ENCODE results near the gene FOXP1. TPM values are rescaled to one million over a fixed set of nuclear protein-coding genes. Genes with fewer than 3 reads are reported as not detected.

FOXP1 gene
- total RNA-seq, 2 donors from 2014 or later = 109 to 112 TPM

- intact Hi-C loops (cut with DNase I) = no loop called here
- DNase-seq (ENCODE audit: low spot score) = no peak
Observed at GRCh38 chr3:71176366-71176765, 407.2 kb downstream of the FOXP1 start.

- intact Hi-C loops (cut with DNase I) = no loop called here
- no peak for DNase-seq (ENCODE audit: low spot score)
Observed at GRCh38 chr3:71175691-71176365, 407.7 kb downstream of the FOXP1 start.

- intact Hi-C loops (cut with DNase I) = no loop called here
- no peak for DNase-seq (ENCODE audit: low spot score)
Observed at GRCh38 chr3:71172951-71173350, 410.6 kb downstream of the FOXP1 start.

- DNase-seq (ENCODE audit: low spot score) = no peak
- intact Hi-C loops (cut with DNase I) = no loop called here
Observed at GRCh38 chr3:71172189-71172588, 411.3 kb downstream of the FOXP1 start.

GRCh38 chr3:71171247-71171646 is 412.3 kb downstream of the FOXP1 start:
- no peak for DNase-seq (ENCODE audit: low spot score)
- intact Hi-C loops (cut with DNase I) = no loop called here

GRCh38 chr3:71168880-71169411 is 414.6 kb downstream of the FOXP1 start:
- DNase-seq (ENCODE audit: low spot score) = no peak
- intact Hi-C loops (cut with DNase I) = no loop called here

GRCh38 chr3:71168121-71168721 is 415.3 kb downstream of the FOXP1 start:
- intact Hi-C loops (cut with DNase I) = no loop called here
- no peak for DNase-seq (ENCODE audit: low spot score)

- DNase-seq (ENCODE audit: low spot score) = no peak
- intact Hi-C loops (cut with DNase I) = no loop called here
Observed at GRCh38 chr3:71166339-71167240, 416.9 kb downstream of the FOXP1 start.

- DNase-seq (ENCODE audit: low spot score) = no peak
- intact Hi-C loops (cut with DNase I) = no loop called here
Observed at GRCh38 chr3:71164881-71165280, 418.6 kb downstream of the FOXP1 start.

- no peak for DNase-seq (ENCODE audit: low spot score)
- intact Hi-C loops (cut with DNase I) = no loop called here
Observed at GRCh38 chr3:71163198-71163918, 420.2 kb downstream of the FOXP1 start.

- intact Hi-C loops (cut with DNase I) = no loop called here
- no peak for DNase-seq (ENCODE audit: low spot score)
Observed at GRCh38 chr3:71162221-71162620, 421.3 kb downstream of the FOXP1 start.

- no peak for DNase-seq (ENCODE audit: low spot score)
- intact Hi-C loops (cut with DNase I) = no loop called here
Observed at GRCh38 chr3:71160785-71161546, 422.6 kb downstream of the FOXP1 start.

- intact Hi-C loops (cut with DNase I) = no loop called here
- no peak for DNase-seq (ENCODE audit: low spot score)
Observed at GRCh38 chr3:71156062-71156665, 427.4 kb downstream of the FOXP1 start.

GRCh38 chr3:71154846-71155245 is 428.7 kb downstream of the FOXP1 start:
- intact Hi-C loops (cut with DNase I) = no loop called here
- no peak for DNase-seq (ENCODE audit: low spot score)

GRCh38 chr3:71153713-71154112 is 429.8 kb downstream of the FOXP1 start:
- DNase-seq (ENCODE audit: low spot score) = no peak
- intact Hi-C loops (cut with DNase I) = no loop called here

GRCh38 chr3:71152892-71153265 is 430.6 kb downstream of the FOXP1 start:
- no peak for DNase-seq (ENCODE audit: low spot score)
- intact Hi-C loops (cut with DNase I) = no loop called here

- intact Hi-C loops (cut with DNase I) = no loop called here
- no peak for DNase-seq (ENCODE audit: low spot score)
Observed at GRCh38 chr3:71152039-71152891, 431.3 kb downstream of the FOXP1 start.
